ENCODE measurements around the gene LRRN2.

GRCh38 chr1:204692841-204693356 is 7.4 kb upstream of the LRRN2 start:
- TF ChIP-seq POLR2A (IDR thresholded peaks at IDR 0.05; ENCODE audit: low read length) (no peak), GATA1 (IDR thresholded peaks at IDR 0.05; ENCODE audit: low read depth, low read length) (no peak)
